ENCODE measurements around the gene FAM170B.

The FAM170B gene

DNA sequence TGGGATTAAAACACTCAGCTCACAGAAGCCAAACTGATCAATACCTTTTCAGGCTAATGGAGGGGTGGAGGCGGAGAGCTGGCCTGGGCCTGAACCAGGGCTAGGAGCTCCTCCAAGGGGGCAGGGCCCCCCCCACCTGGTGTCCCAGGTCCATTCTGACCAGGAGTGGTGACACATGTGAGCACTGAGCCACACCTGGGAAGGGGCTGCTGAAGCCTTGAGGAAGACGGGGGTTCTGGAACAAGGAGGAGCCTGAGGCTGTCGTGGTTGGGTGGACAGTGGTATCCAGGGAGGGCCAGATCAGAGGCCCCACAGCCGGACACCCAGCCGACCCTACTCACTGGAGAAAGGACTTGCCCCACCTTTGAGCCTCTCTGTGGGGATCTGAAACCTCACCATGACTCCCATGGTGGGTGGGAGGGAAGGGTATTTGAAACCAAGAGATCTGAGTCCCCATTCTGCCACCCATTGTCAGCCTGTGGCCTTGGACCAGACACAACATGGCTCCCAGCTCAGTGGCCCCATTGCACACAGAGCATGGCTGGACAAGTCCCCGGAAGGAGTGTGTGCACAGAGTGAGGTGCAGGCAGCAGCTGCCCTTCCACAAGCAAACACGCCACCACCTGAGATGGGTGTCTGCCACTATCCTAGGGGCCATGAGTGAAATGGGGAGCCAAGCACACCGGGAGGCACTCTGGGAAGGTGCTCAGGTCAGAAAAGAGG is 41.9 kb upstream of the FAM170B start (continued):
- TF ChIP-seq PBX3 (CRISPR knock-in tag; IDR thresholded peaks at IDR 0.05): no peak
- no peak for TF ChIP-seq ZNF555 (tag by site-specific recombination; conservative IDR thresholded peaks at IDR 0.05)
- no peak for TF ChIP-seq ZNF677 (tag by site-specific recombination; IDR thresholded peaks at IDR 0.05)
- TF ChIP-seq, protein P1, sequence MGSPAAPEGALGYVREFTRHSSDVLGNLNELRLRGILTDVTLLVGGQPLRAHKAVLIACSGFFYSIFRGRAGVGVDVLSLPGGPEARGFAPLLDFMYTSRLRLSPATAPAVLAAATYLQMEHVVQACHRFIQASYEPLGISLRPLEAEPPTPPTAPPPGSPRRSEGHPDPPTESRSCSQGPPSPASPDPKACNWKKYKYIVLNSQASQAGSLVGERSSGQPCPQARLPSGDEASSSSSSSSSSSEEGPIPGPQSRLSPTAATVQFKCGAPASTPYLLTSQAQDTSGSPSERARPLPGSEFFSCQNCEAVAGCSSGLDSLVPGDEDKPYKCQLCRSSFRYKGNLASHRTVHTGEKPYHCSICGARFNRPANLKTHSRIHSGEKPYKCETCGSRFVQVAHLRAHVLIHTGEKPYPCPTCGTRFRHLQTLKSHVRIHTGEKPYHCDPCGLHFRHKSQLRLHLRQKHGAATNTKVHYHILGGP (tag by site-specific recombination; IDR thresholded peaks at IDR 0.05): no peak
- TF ChIP-seq ZNF501 (tag by site-specific recombination; IDR thresholded peaks at IDR 0.05): no peak
- TF ChIP-seq KLF16 (tag by site-specific recombination; IDR thresholded peaks at IDR 0.05): no peak
- no peak for TF ChIP-seq ZFP69B (tag by site-specific recombination; IDR thresholded peaks at IDR 0.05)
- no peak for TF ChIP-seq ZNF529 (tag by site-specific recombination; IDR thresholded peaks at IDR 0.05; ENCODE audit: insufficient replicate concordance)
- no peak for TF ChIP-seq ZNF521 (tag by site-specific recombination; IDR thresholded peaks at IDR 0.05)
- TF ChIP-seq, protein P2, sequence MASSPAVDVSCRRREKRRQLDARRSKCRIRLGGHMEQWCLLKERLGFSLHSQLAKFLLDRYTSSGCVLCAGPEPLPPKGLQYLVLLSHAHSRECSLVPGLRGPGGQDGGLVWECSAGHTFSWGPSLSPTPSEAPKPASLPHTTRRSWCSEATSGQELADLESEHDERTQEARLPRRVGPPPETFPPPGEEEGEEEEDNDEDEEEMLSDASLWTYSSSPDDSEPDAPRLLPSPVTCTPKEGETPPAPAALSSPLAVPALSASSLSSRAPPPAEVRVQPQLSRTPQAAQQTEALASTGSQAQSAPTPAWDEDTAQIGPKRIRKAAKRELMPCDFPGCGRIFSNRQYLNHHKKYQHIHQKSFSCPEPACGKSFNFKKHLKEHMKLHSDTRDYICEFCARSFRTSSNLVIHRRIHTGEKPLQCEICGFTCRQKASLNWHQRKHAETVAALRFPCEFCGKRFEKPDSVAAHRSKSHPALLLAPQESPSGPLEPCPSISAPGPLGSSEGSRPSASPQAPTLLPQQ (tag by site-specific recombination; IDR thresholded peaks at IDR 0.05): no peak
- TF ChIP-seq ZNF184 (tag by site-specific recombination; IDR thresholded peaks at IDR 0.05): no peak
- no peak for TF ChIP-seq ZNF174 (tag by site-specific recombination; IDR thresholded peaks at IDR 0.05)
- TF ChIP-seq, protein P3, sequence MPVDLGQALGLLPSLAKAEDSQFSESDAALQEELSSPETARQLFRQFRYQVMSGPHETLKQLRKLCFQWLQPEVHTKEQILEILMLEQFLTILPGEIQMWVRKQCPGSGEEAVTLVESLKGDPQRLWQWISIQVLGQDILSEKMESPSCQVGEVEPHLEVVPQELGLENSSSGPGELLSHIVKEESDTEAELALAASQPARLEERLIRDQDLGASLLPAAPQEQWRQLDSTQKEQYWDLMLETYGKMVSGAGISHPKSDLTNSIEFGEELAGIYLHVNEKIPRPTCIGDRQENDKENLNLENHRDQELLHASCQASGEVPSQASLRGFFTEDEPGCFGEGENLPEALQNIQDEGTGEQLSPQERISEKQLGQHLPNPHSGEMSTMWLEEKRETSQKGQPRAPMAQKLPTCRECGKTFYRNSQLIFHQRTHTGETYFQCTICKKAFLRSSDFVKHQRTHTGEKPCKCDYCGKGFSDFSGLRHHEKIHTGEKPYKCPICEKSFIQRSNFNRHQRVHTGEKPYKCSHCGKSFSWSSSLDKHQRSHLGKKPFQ (tag by site-specific recombination; IDR thresholded peaks at IDR 0.05): no peak

- Histone ChIP-seq H3K36me3 (ENCODE audit: control insufficient read depth in 2 of 2, insufficient read depth in 1 of 2, low read length in 2 of 2) (no peaks in the 10 kb centered on the region), H3K27ac (ENCODE audit: extremely low read depth, low read depth, low read length) (no peak overlapping the region), H3K4me3 (ENCODE audit: low read depth, low read length) (no peak overlapping the region), H3K4me1 (ENCODE audit: control insufficient read depth, insufficient read depth, low read length) (no peaks in the 10 kb centered on the region), H3K9me3 (ENCODE audit: control insufficient read depth, insufficient read depth, low read depth, low read length) (no peaks in the 10 kb centered on the region)
- ChIA-PET POLR2A (no interaction called here), CTCF (interaction anchor here (1.0 kb wide), 1 partner anchor 11 kb away, joined by 3 read pairs; no protein-coding TSS in a partner anchor)
- TF ChIP-seq MZF1 (tag by site-specific recombination; IDR thresholded peaks at IDR 0.05; ENCODE audit: borderline replicate concordance) (no peak), ZNF366 (tag by site-specific recombination; conservative IDR thresholded peaks at IDR 0.05) (no peak)
- TF ChIP-seq, protein P4, sequence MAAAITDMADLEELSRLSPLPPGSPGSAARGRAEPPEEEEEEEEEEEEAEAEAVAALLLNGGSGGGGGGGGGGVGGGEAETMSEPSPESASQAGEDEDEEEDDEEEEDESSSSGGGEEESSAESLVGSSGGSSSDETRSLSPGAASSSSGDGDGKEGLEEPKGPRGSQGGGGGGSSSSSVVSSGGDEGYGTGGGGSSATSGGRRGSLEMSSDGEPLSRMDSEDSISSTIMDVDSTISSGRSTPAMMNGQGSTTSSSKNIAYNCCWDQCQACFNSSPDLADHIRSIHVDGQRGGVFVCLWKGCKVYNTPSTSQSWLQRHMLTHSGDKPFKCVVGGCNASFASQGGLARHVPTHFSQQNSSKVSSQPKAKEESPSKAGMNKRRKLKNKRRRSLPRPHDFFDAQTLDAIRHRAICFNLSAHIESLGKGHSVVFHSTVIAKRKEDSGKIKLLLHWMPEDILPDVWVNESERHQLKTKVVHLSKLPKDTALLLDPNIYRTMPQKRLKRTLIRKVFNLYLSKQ (tag by site-specific recombination; IDR thresholded peaks at IDR 0.05; ENCODE audit: borderline replicate concordance): no peak
Measured at GRCh38 chr10:49174926-49175500, 41.2 kb upstream of the FAM170B start.
